Measurements from ENCODE around the gene PCK2.
"Not testable (repeated sequence)": the region's sequence is repeated elsewhere in the genome, so short reads cannot be mapped to it uniquely, and the experiment has no call there.

The PCK2 gene

GRCh38 chr14:24093901-24094840 is at the start of gene PCK2:
TSS of gene PCK2 (plus strand) at chr14:24094311. CDS start at chr14:24094406, 95 bp downstream.
- peak; percentile 88 to 89 for DNase-seq (ENCODE audit: low read depth in 2 of 2)

GRCh38 chr14:24049002-24049401 is 45.1 kb upstream of the PCK2 start:
- not testable (repeated sequence) for DNase-seq (ENCODE audit: low read depth in 2 of 2)

- DNase-seq (ENCODE audit: low read depth in 2 of 2): not testable (repeated sequence)
Observed at GRCh38 chr14:24050753-24051152, 43.4 kb upstream of the PCK2 start.

GRCh38 chr14:24051176-24051788 is 42.8 kb upstream of the PCK2 start:
- DNase-seq (ENCODE audit: low read depth in 2 of 2): no peak

GRCh38 chr14:24051789-24052655 is 42.1 kb upstream of the PCK2 start, which contains the start of gene CARMIL3:
TSS of gene CARMIL3 (plus strand) at chr14:24052009. CDS start at chr14:24052154, 145 bp downstream.
- DNase-seq (ENCODE audit: low read depth in 2 of 2): peak; percentile 49 to 56

- DNase-seq (ENCODE audit: low read depth in 2 of 2): peak; percentile 60
Observed at GRCh38 chr14:24052656-24053547, 41.2 kb upstream of the PCK2 start.

- no peak for DNase-seq (ENCODE audit: low read depth in 2 of 2)
Observed at GRCh38 chr14:24053548-24054323, 40.4 kb upstream of the PCK2 start.

- no peak for DNase-seq (ENCODE audit: low read depth in 2 of 2)
Observed at GRCh38 chr14:24054324-24054641, 39.8 kb upstream of the PCK2 start.

GRCh38 chr14:24054646-24055045 is 39.5 kb upstream of the PCK2 start:
- DNase-seq (ENCODE audit: low read depth in 2 of 2): no peak

GRCh38 chr14:24055971-24056799 is 37.9 kb upstream of the PCK2 start:
- DNase-seq (ENCODE audit: low read depth in 2 of 2): no peak

- DNase-seq (ENCODE audit: low read depth in 2 of 2): no peak
Observed at GRCh38 chr14:24056800-24057184, 37.3 kb upstream of the PCK2 start.

GRCh38 chr14:24057271-24057670 is 36.8 kb upstream of the PCK2 start:
- DNase-seq (ENCODE audit: low read depth in 2 of 2): no peak

- DNase-seq (ENCODE audit: low read depth in 2 of 2): no peak
Observed at GRCh38 chr14:24057867-24058259, 36.2 kb upstream of the PCK2 start.

GRCh38 chr14:24058260-24058950 is 35.7 kb upstream of the PCK2 start:
- no peak for DNase-seq (ENCODE audit: low read depth in 2 of 2)

GRCh38 chr14:24058951-24059475 is 35.1 kb upstream of the PCK2 start:
- DNase-seq (ENCODE audit: low read depth in 2 of 2): no peak

- DNase-seq (ENCODE audit: low read depth in 2 of 2): no peak
Observed at GRCh38 chr14:24059841-24060388, 34.2 kb upstream of the PCK2 start.

- DNase-seq (ENCODE audit: low read depth in 2 of 2): no peak
Observed at GRCh38 chr14:24060443-24060842, 33.7 kb upstream of the PCK2 start.
